Measurements from ENCODE around the gene SUPT20HL2. TPM values are rescaled to one million over a fixed set of nuclear protein-coding genes. Genes with fewer than 3 reads are reported as not detected.

The SUPT20HL2 gene
- total and polyA plus RNA-seq, 7 donors, result 0.14 TPM; not detected in 6

DNA sequence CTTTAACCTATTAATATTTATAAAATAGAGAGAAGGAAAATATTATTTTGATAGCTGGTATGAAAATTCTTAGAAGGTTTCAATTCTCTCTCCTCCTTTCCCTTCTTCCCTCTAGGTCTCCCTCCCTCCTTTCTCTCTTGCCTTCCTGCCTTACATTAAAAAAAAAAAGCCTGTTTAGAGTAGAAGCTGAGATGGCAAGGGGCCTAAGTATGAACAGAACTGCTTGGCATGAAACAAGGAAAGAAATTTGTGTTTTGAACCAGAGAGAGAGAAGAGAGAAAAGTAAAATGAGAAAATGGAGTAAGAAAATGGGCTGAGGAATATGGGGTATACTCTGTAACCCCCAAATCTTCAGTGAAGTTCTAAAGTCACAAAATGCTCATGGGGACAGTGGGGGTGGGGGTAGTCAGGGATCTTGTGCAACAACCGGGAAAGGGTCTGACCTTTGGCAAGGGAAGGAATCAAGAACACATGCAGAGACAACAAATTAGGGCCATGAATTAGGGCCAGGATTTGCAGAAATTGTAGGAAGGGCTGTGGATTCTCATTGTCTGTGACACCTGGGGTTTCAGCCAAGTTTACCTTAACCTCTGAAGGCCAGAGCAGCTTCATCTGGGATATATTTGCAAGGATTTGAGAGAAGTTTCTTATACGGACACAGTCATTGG, 30.6 kb downstream of the SUPT20HL2 start:
- H3K9me3 ChIP-seq, result no peaks in the 10 kb centered on the region
- intact Hi-C loops (cut with DNase I), result no loop called here
- peaks cover 0 to 29% (median 17%) of the 10 kb centered on the region in 4 donors for H3K4me1 ChIP-seq
- DNase-seq, result peak; percentile 71
- H3K27ac ChIP-seq, result peak overlapping the region; percentile 22 to 79 (median 71)
- TF ChIP-seq POLR2AphosphoS5 (IDR thresholded peaks at IDR 0.05), result peak; percentile 43 to 83 (median 74)
- no peak for TF ChIP-seq POLR2A (IDR thresholded peaks at IDR 0.05)
- peak in 1 of 4 donors; percentile 26 for TF ChIP-seq EP300 (IDR thresholded peaks at IDR 0.05)
- TF ChIP-seq, protein P1, sequence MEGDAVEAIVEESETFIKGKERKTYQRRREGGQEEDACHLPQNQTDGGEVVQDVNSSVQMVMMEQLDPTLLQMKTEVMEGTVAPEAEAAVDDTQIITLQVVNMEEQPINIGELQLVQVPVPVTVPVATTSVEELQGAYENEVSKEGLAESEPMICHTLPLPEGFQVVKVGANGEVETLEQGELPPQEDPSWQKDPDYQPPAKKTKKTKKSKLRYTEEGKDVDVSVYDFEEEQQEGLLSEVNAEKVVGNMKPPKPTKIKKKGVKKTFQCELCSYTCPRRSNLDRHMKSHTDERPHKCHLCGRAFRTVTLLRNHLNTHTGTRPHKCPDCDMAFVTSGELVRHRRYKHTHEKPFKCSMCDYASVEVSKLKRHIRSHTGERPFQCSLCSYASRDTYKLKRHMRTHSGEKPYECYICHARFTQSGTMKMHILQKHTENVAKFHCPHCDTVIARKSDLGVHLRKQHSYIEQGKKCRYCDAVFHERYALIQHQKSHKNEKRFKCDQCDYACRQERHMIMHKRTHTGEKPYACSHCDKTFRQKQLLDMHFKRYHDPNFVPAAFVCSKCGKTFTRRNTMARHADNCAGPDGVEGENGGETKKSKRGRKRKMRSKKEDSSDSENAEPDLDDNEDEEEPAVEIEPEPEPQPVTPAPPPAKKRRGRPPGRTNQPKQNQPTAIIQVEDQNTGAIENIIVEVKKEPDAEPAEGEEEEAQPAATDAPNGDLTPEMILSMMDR (IDR thresholded peaks at IDR 0.05), result no peak
- H3K27me3 ChIP-seq, result no peaks in the 10 kb centered on the region
- H3K4me3 ChIP-seq, result no peak overlapping the region
- 56 to 77% methylated on average over 2 of the region's 2 CpGs for WGBS, 2 donors
- no peaks in the 10 kb centered on the region for H3K36me3 ChIP-seq

DNA sequence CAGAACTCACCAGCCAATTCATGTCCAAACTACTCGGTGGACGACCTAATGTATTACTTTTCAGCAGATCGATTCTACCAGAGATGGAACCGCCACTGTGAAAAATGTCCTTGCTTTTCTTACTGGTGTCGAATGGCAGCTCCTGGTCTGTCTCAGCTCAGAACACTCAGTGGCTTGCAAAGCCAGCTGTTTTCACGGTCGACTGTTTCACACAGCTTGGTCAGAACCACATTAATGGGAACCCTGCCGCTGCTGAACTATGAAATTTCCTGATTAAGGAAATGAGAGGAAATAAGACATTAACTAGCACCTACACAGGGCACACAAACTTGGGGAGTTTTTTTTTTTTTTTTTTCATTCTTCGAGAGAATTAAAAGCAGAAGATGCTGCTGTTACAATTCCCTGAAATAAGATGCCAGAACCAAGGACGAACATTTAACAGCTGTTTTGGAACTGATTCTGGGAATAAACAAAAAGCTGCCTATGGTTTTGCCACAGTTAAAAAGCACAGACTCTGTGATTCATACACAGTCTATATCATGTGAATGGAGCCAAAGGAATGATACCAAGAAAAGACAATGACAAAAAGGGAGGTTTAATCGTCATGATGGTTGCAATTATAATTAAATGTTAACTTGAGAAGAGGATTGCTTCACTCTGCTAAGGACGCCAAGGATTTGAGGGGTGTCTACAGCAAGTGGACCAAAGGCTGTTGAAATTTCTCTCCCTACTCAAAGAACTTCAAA, 31.3 kb downstream of the SUPT20HL2 start:
- H3K27ac ChIP-seq, result peak overlapping the region; percentile 22 to 79 (median 71)
- H3K4me3 ChIP-seq, result no peak overlapping the region
- no peaks in the 10 kb centered on the region for H3K9me3 ChIP-seq
- H3K4me1 ChIP-seq, result peaks cover 0 to 29% (median 17%) of the 10 kb centered on the region in 4 donors
- DNase-seq, result peak; percentile 69
- no peaks in the 10 kb centered on the region for H3K27me3 ChIP-seq
- H3K36me3 ChIP-seq, result no peaks in the 10 kb centered on the region
- peak in 3 of 4 donors; percentile 9 to 33 (median 20) for TF ChIP-seq POLR2AphosphoS5 (IDR thresholded peaks at IDR 0.05)
- TF ChIP-seq, protein P1 (IDR thresholded peaks at IDR 0.05), result no peak
- WGBS, 2 donors, result 35 to 71% methylated on average over 12 of the region's 12 CpGs
- intact Hi-C loops (cut with DNase I), result no loop called here

DNA sequence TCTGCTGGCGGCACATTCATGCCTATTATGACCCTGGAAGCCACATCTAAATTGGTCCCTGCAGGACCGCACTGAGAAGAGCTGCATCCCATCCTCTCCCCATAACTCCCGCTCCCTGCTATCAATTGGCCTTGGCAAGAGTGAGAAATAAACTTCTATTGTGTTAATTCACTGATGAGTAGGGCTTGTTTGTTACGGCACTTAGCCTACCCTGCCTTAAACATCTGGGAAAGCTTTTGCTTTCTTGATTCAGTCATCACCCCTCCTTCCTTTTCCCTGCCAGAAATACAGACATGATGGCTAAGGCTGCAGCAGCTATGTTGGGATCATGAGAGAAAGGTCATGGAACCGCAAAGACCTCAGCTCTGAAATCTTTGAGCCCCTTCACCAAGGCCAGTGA, 36.5 kb downstream of the SUPT20HL2 start:
- no peak overlapping the region for H3K4me3 ChIP-seq
- H3K4me1 ChIP-seq, result peaks cover 0 to 18% (median 4%) of the 10 kb centered on the region in 4 donors
- WGBS, 2 donors, result 93 to 94% methylated on average over 5 of the region's 5 CpGs
- H3K27ac ChIP-seq, result no peak overlapping the region
- no peaks in the 10 kb centered on the region for H3K36me3 ChIP-seq
- no peaks in the 10 kb centered on the region for H3K27me3 ChIP-seq
- intact Hi-C loops (cut with DNase I), result no loop called here
- H3K9me3 ChIP-seq, result no peaks in the 10 kb centered on the region
- no peak for DNase-seq
- TF ChIP-seq POLR2AphosphoS5 (IDR thresholded peaks at IDR 0.05) (no peak), EP300 (IDR thresholded peaks at IDR 0.05) (no peak), POLR2A (IDR thresholded peaks at IDR 0.05) (no peak)
- TF ChIP-seq, protein P1 (IDR thresholded peaks at IDR 0.05), result no peak

DNA sequence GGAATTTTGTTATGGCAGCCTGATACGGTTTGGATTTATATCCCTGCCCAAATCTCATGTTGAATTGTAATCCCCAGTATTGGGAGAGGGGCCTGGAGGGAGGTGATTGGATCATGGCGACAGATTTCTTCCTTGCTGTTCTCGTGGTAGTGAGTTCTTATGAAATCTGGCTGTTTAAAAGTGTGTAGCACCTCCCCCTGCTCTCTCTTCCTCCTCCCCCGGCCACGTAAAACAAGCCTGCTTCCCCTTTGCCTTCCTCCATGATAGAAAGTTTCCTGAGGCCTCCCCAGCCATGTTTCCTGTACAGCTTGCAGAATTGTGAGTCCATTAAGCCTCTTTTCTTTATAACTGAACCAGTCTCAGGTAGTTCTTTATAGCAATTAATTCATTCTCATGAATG, 37.9 kb downstream of the SUPT20HL2 start:
- H3K36me3 ChIP-seq, result no peaks in the 10 kb centered on the region
- intact Hi-C loops (cut with DNase I), result no loop called here
- H3K27ac ChIP-seq, result no peak overlapping the region
- no peak for DNase-seq
- no peaks in the 10 kb centered on the region for H3K27me3 ChIP-seq
- H3K9me3 ChIP-seq, result no peaks in the 10 kb centered on the region
- TF ChIP-seq, protein P1 (IDR thresholded peaks at IDR 0.05), result no peak
- TF ChIP-seq POLR2AphosphoS5 (IDR thresholded peaks at IDR 0.05) (no peak), EP300 (IDR thresholded peaks at IDR 0.05) (no peak), POLR2A (IDR thresholded peaks at IDR 0.05) (no peak)
- H3K4me3 ChIP-seq, result no peak overlapping the region
- peaks cover 0 to 6% (median 0%) of the 10 kb centered on the region in 4 donors for H3K4me1 ChIP-seq
- 58 to 80% methylated on average over 5 of the region's 5 CpGs for WGBS, 2 donors

Data from sigmoid colon (tissue), 7 donors.